ENCODE results near the gene DYNC1I1.

GRCh38 chr7:95955748-95956147, 183.4 kb downstream of the DYNC1I1 start:
- TF ChIP-seq POLR2AphosphoS5 (IDR thresholded peaks at IDR 0.05; ENCODE audit: low read depth) = no peak
- no peak for TF ChIP-seq STAT1 (IDR thresholded peaks at IDR 0.05; ENCODE audit: unreplicated experiment)
- TF ChIP-seq, protein P1, sequence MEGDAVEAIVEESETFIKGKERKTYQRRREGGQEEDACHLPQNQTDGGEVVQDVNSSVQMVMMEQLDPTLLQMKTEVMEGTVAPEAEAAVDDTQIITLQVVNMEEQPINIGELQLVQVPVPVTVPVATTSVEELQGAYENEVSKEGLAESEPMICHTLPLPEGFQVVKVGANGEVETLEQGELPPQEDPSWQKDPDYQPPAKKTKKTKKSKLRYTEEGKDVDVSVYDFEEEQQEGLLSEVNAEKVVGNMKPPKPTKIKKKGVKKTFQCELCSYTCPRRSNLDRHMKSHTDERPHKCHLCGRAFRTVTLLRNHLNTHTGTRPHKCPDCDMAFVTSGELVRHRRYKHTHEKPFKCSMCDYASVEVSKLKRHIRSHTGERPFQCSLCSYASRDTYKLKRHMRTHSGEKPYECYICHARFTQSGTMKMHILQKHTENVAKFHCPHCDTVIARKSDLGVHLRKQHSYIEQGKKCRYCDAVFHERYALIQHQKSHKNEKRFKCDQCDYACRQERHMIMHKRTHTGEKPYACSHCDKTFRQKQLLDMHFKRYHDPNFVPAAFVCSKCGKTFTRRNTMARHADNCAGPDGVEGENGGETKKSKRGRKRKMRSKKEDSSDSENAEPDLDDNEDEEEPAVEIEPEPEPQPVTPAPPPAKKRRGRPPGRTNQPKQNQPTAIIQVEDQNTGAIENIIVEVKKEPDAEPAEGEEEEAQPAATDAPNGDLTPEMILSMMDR (conservative IDR thresholded peaks at IDR 0.05; ENCODE audit: low read depth in 2 of 2) = no peak
- no peak for TF ChIP-seq ETS1 (IDR thresholded peaks at IDR 0.05)

Data from GM23338 (cell line).